GM23338 (cell line): ENCODE data around the gene EMC9. TPM values are rescaled to one million over a fixed set of nuclear protein-coding genes. Genes with fewer than 3 reads are reported as not detected.

Experiments
- ATAC-seq: fragments of 200-7000 bp; cut with Tn5 transposase; 3 replicates; pipeline ENCODE4 v1.9.1; 2020
- DNase-seq: peaks from one replicate; pipeline ENCODE4 v3.0.0-alpha.2; 2015; ENCODE audit warnings: low spot score
- H2AFZ ChIP-seq: fragments of 200-600 bp; sonication (generic); 2 replicates; pipeline ENCODE4 v1.8.0; 2016; ENCODE audit warnings: antibody characterized with exemption, mild to moderate bottlenecking, moderate library complexity
- H3F3A ChIP-seq: fragments of 200-600 bp; sonication (generic); replicated peaks from 2 replicates; pipeline ENCODE4 v1.8.0; 2017; ENCODE audit warnings: antibody characterized with exemption, mixed run types, low read depth
- H3K27ac ChIP-seq: fragments of 200-600 bp; sonication (generic); 2 replicates; pipeline ENCODE4 v1.6.1; 2016; ENCODE audit warnings: low read depth
- H3K27me3 ChIP-seq: fragments of 200-600 bp; sonication (generic); 2 replicates; pipeline ENCODE4 v1.8.0; 2016; ENCODE audit warnings: mild to moderate bottlenecking, mixed run types, moderate library complexity; ENCODE audit not compliant: insufficient read depth
- H3K36me3 ChIP-seq: fragments of 200-600 bp; sonication (generic); 2 replicates; pipeline ENCODE4 v1.8.0; 2016; ENCODE audit warnings: mild to moderate bottlenecking; ENCODE audit not compliant: insufficient read depth
- H3K4me1 ChIP-seq: fragments of 200-600 bp; sonication (generic); 2 replicates; pipeline ENCODE4 v1.8.0; 2016; ENCODE audit warnings: mild to moderate bottlenecking, moderate library complexity; ENCODE audit not compliant: insufficient read depth
- H3K4me2 ChIP-seq: fragments of 200-600 bp; sonication (generic); 2 replicates; pipeline ENCODE4 v1.7.1; 2017; ENCODE audit warnings: mixed run types
- H3K4me3 ChIP-seq: fragments of 200-600 bp; sonication (generic); 2 replicates; pipeline ENCODE4 v1.6.1; 2016; ENCODE audit warnings: mixed run types
- H3K79me2 ChIP-seq: fragments of 200-600 bp; sonication (generic); replicated peaks from 2 replicates; pipeline ENCODE4 v1.8.0; 2017; ENCODE audit warnings: mild to moderate bottlenecking; ENCODE audit not compliant: insufficient read depth
- H3K9me2 ChIP-seq: fragments of 200-600 bp; sonication (generic); 2 replicates; pipeline ENCODE4 v1.8.0; 2017; ENCODE audit not compliant: insufficient read depth
- H4K20me1 ChIP-seq: fragments of 200-600 bp; sonication (generic); replicated peaks from 2 replicates; pipeline ENCODE4 v1.8.0; 2017; ENCODE audit warnings: mild to moderate bottlenecking; ENCODE audit not compliant: insufficient read depth
- H3K27ac Mint-ChIP-seq: 2 replicates; pipeline ENCODE4 v1.8.0; 2020; ENCODE audit warnings: inconsistent platforms, mild to moderate bottlenecking, moderate library complexity, mixed read lengths
- H3K27me3 Mint-ChIP-seq: 3 replicates; pipeline ENCODE4 v1.8.0; 2022; ENCODE audit warnings: low read depth, mild to moderate bottlenecking, moderate library complexity, mixed read lengths, inconsistent platforms; ENCODE audit not compliant: insufficient read depth, poor library complexity
- H3K36me3 Mint-ChIP-seq: 3 replicates; pipeline ENCODE4 v1.8.0; 2021; ENCODE audit warnings: low read depth, mild to moderate bottlenecking, inconsistent platforms, moderate library complexity, mixed read lengths
- H3K4me1 Mint-ChIP-seq: 3 replicates; pipeline ENCODE4 v1.8.0; 2020; ENCODE audit warnings: mild to moderate bottlenecking, inconsistent platforms, mixed read lengths
- H3K4me3 Mint-ChIP-seq: 3 replicates; pipeline ENCODE4 v1.8.0; 2021; ENCODE audit warnings: moderate library complexity, mild to moderate bottlenecking, inconsistent platforms, mixed read lengths
- H3K9me3 Mint-ChIP-seq: 3 replicates; pipeline ENCODE4 v1.8.0; 2020; ENCODE audit warnings: moderate library complexity, mild to moderate bottlenecking, inconsistent platforms, mixed read lengths
- CREB1 ChIP-seq: fragments of 250-450 bp; sonication (Bioruptor Pico); IDR thresholded peaks from 2 replicates; pipeline ENCODE4 v1.5.0; 2020; ENCODE audit warnings: low read depth, mild to moderate bottlenecking, moderate library complexity
- NANOG ChIP-seq: IDR thresholded peaks from 2 replicates; pipeline ENCODE4 v1.6.1; 2016; ENCODE audit warnings: antibody characterized with exemption, borderline replicate concordance
- POLR2AphosphoS5 ChIP-seq: IDR thresholded peaks from 2 replicates; pipeline ENCODE4 v1.6.1; 2016; ENCODE audit warnings: antibody characterized with exemption, low read depth
- REST ChIP-seq: IDR thresholded peaks from one replicate; pipeline ENCODE4 v1.6.1; 2018; ENCODE audit warnings: antibody characterized with exemption; ENCODE audit not compliant: unreplicated experiment
- ZNF114 ChIP-seq: fragments of 250-450 bp; sonication (Bioruptor Pico); IDR thresholded peaks from 2 replicates; pipeline ENCODE4 v1.5.0; 2020; ENCODE audit warnings: mild to moderate bottlenecking, moderate library complexity
- long read RNA-seq: library from polyadenylated mRNA; unstranded; transcript quantifications from one replicate; pipeline ENCODE4 v2.0.0, GENCODE V29; 2020; ENCODE audit not compliant: unreplicated experiment
- polyA plus RNA-seq: library from polyadenylated mRNA; unstranded; fragments of >200 nt; fragmentation: Nextera tagmentation; extraction: Ambion mirVana; gene quantifications from 2 replicates; pipeline ENCODE4 v1.2.1, GENCODE V29; 2016
- total RNA-seq: library from RNA; depleted of rRNA; stranded (reverse); fragments of >200 nt; shearing (Covaris generic); gene quantifications from 2 replicates; pipeline ENCODE4 v1.2.3, GENCODE V29; 2014; rRNA removed
- TF ChIP-seq, protein P1 (sequence below), 2 experiments: fragments of 200-600 bp in 1 of 2; sonication (generic) in 1 of 2; conservative IDR thresholded peaks; 2 replicates each; pipeline versions ENCODE4 v1.5.1 to v1.6.1; 2016 to 2017; ENCODE audit warnings: antibody characterized with exemption in 2 of 2, low read depth in 2 of 2, mild to moderate bottlenecking in 2 of 2, moderate library complexity in 1 of 2
- TF ChIP-seq, protein P2 (sequence below): fragments of 250-450 bp; sonication (Bioruptor Pico); IDR thresholded peaks from 2 replicates; pipeline ENCODE4 v1.5.0; 2020; ENCODE audit warnings: mild to moderate bottlenecking, moderate library complexity

The EMC9 gene
- total RNA-seq (20.1 and 30.0 TPM in 2 replicates), polyA plus RNA-seq (64.2 and 64.9 TPM in 2 replicates)
- long read RNA-seq, transcript EMC9-202 (5 exons, 953 nt) = minor isoform, 8 of 42 reads
- long read RNA-seq, transcript EMC9-201 (6 exons, 835 nt) = major isoform, 24 of 42 reads
- long read RNA-seq, partial matches to known transcripts = 2 of 42 reads
- long read RNA-seq, other reads (novel, unspliced or antisense) = 6 of 42 reads

GRCh38 chr14:24141097-24141880, at the start of gene EMC9:
Gene EMC9, minus strand, starts transcription at chr14:24141591. Its CDS starts 287 bp downstream, at chr14:24141304.
- Mint-ChIP-seq H3K4me1 (peaks cover 44% of the 10 kb centered on the region), H3K4me3 (peak within 1 kb of the TSS; percentile 99), H3K27ac (peak within 1 kb of the TSS; percentile 98), H3K27me3 (peaks cover 25% of the 10 kb centered on the region), H3K36me3 (peaks cover 56% of the 10 kb centered on the region), H3K9me3 (no peaks in the 10 kb centered on the region)
- H4K20me1 ChIP-seq = peaks cover 9% of the 10 kb centered on the region
- H3K79me2 ChIP-seq = peaks cover 35% of the 10 kb centered on the region
- peak within 1 kb of the TSS; percentile 95 for H3K4me2 ChIP-seq
- peaks cover 31% of the 10 kb centered on the region for H3F3A ChIP-seq
- peaks cover 24% of the 10 kb centered on the region for H3K4me1 ChIP-seq
- H3K4me3 ChIP-seq = peak within 1 kb of the TSS; percentile 99
- no peaks in the 10 kb centered on the region for H3K27me3 ChIP-seq
- H3K36me3 ChIP-seq = peaks cover 20% of the 10 kb centered on the region; the same call in 1 of the 2 replicates
- no peaks in the 10 kb centered on the region for H3K9me2 ChIP-seq
- peak within 1 kb of the TSS; percentile 68 for H3K27ac ChIP-seq
- peak; percentile 61 for TF ChIP-seq CREB1 (CRISPR knock-in tag)
- peak; percentile 98 for TF ChIP-seq POLR2AphosphoS5
- TF ChIP-seq ZNF114 (CRISPR knock-in tag) = no peak
- TF ChIP-seq, protein P1, sequence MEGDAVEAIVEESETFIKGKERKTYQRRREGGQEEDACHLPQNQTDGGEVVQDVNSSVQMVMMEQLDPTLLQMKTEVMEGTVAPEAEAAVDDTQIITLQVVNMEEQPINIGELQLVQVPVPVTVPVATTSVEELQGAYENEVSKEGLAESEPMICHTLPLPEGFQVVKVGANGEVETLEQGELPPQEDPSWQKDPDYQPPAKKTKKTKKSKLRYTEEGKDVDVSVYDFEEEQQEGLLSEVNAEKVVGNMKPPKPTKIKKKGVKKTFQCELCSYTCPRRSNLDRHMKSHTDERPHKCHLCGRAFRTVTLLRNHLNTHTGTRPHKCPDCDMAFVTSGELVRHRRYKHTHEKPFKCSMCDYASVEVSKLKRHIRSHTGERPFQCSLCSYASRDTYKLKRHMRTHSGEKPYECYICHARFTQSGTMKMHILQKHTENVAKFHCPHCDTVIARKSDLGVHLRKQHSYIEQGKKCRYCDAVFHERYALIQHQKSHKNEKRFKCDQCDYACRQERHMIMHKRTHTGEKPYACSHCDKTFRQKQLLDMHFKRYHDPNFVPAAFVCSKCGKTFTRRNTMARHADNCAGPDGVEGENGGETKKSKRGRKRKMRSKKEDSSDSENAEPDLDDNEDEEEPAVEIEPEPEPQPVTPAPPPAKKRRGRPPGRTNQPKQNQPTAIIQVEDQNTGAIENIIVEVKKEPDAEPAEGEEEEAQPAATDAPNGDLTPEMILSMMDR (conservative IDR thresholded peaks at IDR 0.05; ENCODE audit: low read depth in 2 of 2) = peak; percentile 0 to 9; a peak in 1 of 4 replicates
- ATAC-seq (peak; percentile 86), DNase-seq (peak; percentile 100)
- H2AFZ ChIP-seq = peak within 1 kb of the TSS; percentile 67

DNA sequence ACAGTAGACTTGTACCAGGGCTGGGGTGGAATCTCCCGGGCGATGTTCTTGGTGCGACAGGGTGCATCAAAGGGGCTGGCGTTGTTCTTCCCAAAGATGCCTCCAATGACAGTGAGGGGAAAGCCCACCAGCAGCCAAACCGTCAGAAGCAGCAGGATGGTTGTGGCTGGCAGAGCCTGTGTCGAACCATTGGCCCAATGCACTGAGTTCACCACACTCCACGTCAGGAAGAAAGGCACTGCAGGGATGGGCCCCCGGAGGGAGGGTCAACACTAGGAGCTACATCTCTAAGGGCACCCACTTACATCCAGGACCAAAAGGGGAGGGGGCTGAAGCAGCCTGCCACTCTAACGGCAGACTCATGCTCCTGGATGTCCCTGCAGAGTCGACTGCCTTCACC, 49.0 kb upstream of the EMC9 start:
- Mint-ChIP-seq H3K4me1 (peaks cover 25% of the 10 kb centered on the region), H3K27me3 (peaks cover 19% of the 10 kb centered on the region), H3K27ac (no peak overlapping the region), H3K36me3 (peaks cover 58% of the 10 kb centered on the region), H3K4me3 (no peak overlapping the region), H3K9me3 (no peaks in the 10 kb centered on the region; the same call in 2 of the 3 replicates)
- no peak overlapping the region for H3K4me2 ChIP-seq
- H3K9me2 ChIP-seq = no peaks in the 10 kb centered on the region
- no peak for ATAC-seq
- H3K79me2 ChIP-seq = peaks cover 13% of the 10 kb centered on the region; the same call in 1 of the 2 replicates
- no peak overlapping the region for H2AFZ ChIP-seq
- H3K27me3 ChIP-seq = no peaks in the 10 kb centered on the region
- DNase-seq = no peak
- H3K4me3 ChIP-seq = no peak overlapping the region
- peaks cover 16% of the 10 kb centered on the region for H3K4me1 ChIP-seq
- H3K36me3 ChIP-seq = no peaks in the 10 kb centered on the region; the same call in 1 of the 2 replicates
- H4K20me1 ChIP-seq = peaks cover 6% of the 10 kb centered on the region
- H3K27ac ChIP-seq = no peak overlapping the region
- peaks cover 15% of the 10 kb centered on the region for H3F3A ChIP-seq
- TF ChIP-seq NANOG (no peak), REST (no peak), POLR2AphosphoS5 (no peak)
- TF ChIP-seq, protein P2, sequence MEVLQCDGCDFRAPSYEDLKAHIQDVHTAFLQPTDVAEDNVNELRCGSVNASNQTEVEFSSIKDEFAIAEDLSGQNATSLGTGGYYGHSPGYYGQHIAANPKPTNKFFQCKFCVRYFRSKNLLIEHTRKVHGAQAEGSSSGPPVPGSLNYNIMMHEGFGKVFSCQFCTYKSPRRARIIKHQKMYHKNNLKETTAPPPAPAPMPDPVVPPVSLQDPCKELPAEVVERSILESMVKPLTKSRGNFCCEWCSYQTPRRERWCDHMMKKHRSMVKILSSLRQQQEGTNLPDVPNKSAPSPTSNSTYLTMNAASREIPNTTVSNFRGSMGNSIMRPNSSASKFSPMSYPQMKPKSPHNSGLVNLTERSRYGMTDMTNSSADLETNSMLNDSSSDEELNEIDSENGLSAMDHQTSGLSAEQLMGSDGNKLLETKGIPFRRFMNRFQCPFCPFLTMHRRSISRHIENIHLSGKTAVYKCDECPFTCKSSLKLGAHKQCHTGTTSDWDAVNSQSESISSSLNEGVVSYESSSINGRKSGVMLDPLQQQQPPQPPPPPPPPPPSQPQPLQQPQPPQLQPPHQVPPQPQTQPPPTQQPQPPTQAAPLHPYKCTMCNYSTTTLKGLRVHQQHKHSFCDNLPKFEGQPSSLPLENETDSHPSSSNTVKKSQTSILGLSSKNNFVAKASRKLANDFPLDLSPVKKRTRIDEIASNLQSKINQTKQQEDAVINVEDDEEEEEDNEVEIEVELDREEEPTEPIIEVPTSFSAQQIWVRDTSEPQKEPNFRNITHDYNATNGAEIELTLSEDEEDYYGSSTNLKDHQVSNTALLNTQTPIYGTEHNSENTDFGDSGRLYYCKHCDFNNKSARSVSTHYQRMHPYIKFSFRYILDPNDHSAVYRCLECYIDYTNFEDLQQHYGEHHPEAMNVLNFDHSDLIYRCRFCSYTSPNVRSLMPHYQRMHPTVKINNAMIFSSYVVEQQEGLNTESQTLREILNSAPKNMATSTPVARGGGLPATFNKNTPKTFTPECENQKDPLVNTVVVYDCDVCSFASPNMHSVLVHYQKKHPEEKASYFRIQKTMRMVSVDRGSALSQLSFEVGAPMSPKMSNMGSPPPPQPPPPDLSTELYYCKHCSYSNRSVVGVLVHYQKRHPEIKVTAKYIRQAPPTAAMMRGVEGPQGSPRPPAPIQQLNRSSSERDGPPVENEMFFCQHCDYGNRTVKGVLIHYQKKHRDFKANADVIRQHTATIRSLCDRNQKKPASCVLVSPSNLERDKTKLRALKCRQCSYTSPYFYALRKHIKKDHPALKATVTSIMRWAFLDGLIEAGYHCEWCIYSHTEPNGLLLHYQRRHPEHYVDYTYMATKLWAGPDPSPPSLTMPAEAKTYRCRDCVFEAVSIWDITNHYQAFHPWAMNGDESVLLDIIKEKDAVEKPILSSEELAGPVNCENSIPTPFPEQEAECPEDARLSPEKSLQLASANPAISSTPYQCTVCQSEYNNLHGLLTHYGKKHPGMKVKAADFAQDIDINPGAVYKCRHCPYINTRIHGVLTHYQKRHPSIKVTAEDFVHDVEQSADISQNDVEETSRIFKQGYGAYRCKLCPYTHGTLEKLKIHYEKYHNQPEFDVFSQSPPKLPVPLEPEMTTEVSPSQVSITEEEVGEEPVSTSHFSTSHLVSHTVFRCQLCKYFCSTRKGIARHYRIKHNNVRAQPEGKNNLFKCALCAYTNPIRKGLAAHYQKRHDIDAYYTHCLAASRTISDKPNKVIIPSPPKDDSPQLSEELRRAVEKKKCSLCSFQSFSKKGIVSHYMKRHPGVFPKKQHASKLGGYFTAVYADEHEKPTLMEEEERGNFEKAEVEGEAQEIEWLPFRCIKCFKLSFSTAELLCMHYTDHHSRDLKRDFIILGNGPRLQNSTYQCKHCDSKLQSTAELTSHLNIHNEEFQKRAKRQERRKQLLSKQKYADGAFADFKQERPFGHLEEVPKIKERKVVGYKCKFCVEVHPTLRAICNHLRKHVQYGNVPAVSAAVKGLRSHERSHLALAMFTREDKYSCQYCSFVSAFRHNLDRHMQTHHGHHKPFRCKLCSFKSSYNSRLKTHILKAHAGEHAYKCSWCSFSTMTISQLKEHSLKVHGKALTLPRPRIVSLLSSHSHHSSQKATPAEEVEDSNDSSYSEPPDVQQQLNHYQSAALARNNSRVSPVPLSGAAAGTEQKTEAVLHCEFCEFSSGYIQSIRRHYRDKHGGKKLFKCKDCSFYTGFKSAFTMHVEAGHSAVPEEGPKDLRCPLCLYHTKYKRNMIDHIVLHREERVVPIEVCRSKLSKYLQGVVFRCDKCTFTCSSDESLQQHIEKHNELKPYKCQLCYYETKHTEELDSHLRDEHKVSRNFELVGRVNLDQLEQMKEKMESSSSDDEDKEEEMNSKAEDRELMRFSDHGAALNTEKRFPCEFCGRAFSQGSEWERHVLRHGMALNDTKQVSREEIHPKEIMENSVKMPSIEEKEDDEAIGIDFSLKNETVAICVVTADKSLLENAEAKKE (CRISPR knock-in tag) = no peak
